Psoas muscle (tissue), 8 donors: ENCODE data around the gene MS4A18. TPM values are rescaled to one million over a fixed set of nuclear protein-coding genes. Genes with fewer than 3 reads are reported as not detected.

Experiments used
- ATAC-seq, 4 donors: fragments of 200-7000 bp; cut with Tn5 transposase; one replicate each; pipeline ENCODE4 v1.9.1; 2020; ENCODE audit warnings: moderate library complexity in 3 of 4, mild to moderate bottlenecking in 2 of 4
- DNase-seq, 2 donors: peaks; one replicate each; pipeline ENCODE4 v3.0.0-alpha.2; 2020
- H3K27ac ChIP-seq: fragments of 200-600 bp; one replicate; pipeline ENCODE4 v1.8.0; 2022
- H3K27me3 ChIP-seq, 3 donors: fragments of 200-600 bp in 1 of 3; one replicate each; pipeline versions ENCODE4 v1.6.1 to v1.8.0; 2013 to 2022; ENCODE audit warnings: low read length in 2 of 3, mild to moderate bottlenecking in 2 of 3, moderate library complexity in 1 of 3; ENCODE audit not compliant: insufficient read depth in 3 of 3
- H3K36me3 ChIP-seq, 2 donors: fragments of 200-600 bp in 1 of 2; one replicate each; pipeline versions ENCODE4 v1.6.1 to v1.8.0; 2013 to 2022; ENCODE audit warnings: low read depth in 1 of 2, mild to moderate bottlenecking in 1 of 2, moderate library complexity in 1 of 2; ENCODE audit not compliant: insufficient read depth in 1 of 2
- H3K4me1 ChIP-seq: fragments of 200-600 bp; one replicate; pipeline ENCODE4 v1.8.0; 2022
- H3K4me3 ChIP-seq: fragments of 200-600 bp; one replicate; pipeline ENCODE4 v1.8.0; 2022; ENCODE audit warnings: mild to moderate bottlenecking
- H3K9me3 ChIP-seq: fragments of 200-600 bp; one replicate; pipeline ENCODE4 v1.8.0; 2022
- WGBS, 3 donors: extraction: QIAGEN DNeasy Blood & Tissue Kit; methylation state at CpG; one replicate each; pipeline versions ENCODE4 v1.1.6 to v1.1.7; 2013; 5-methylcytosine and 5-hydroxymethylcytosine counted together
- intact Hi-C, 2 donors: fragments of 100-400 bp; cut with DNase I; formaldehyde crosslinking; loops; one replicate each; pipeline versions ENCODE4 v1.11.0 to v1.14.2; 2022
- polyA plus RNA-seq, 3 donors: library from polyadenylated mRNA; stranded (reverse); fragments of 200-250 nt; gene quantifications; one replicate each; pipeline ENCODE4 v1.2.3, GENCODE V29; 2013
- total RNA-seq, 4 donors: library from RNA; stranded (reverse); fragmentation: NEBNext Ultra II Directional in 2 of 4; extraction: Animal tissue kit (Norgen Biotek cat#: 25700) in 2 of 4; gene quantifications; one replicate each; pipeline versions ENCODE4 v1.2.1 to v1.2.4, GENCODE V29; 2021 to 2023
- TF ChIP-seq, protein P1 (sequence below): fragments of 200-600 bp; IDR thresholded peaks from one replicate; pipeline ENCODE4 v1.8.0; 2022; ENCODE audit warnings: antibody characterized with exemption
- donor health status: healthy with polysubstance abuse.
- donor health status: DM: no; HTN: no; CAD: no; lungs with moderate emphysema.
- donor health status: Bipolar disorder and iron deficiency.
- donor health status: healthy.
- donor health status: DM: yes; HTN: yes; CAD: no.
- donor health status: DM: no; HTN: no; CAD: no.
- donor health status: DM: no; HTN: no; CAD: no.
- donor health status: DM: yes; HTN: yes; CAD: no.

The MS4A18 gene
- total and polyA plus RNA-seq, 7 donors: not detected

DNA sequence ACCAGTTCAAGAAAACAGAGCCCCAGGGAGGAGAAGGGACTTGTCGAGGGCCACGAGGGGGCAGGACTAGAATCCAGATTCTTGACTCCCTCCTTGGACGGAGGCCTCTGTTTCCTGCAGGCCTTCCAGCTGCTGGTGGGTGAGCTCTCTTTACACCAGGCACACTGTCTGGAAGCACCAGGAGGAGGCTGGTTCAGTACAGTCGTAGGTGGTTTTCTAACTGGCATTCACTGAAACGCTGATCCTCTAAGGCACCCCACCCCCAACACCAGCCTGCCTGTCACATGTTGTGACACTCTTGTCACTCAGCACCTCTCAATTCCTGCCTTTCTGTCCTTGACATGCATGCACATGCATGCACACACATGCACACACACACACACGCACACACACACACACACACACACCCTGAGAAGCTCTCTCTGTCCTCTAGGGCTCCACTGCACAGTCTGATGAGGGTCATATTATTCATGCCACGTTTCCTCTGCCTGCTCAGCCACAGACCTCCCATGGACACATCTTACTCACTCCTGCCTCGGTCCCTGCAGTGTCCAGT lies 61.4 kb downstream of the MS4A18 start:
- no peak for DNase-seq
- Histone ChIP-seq H3K36me3 (no peaks in the 10 kb centered on the region), H3K4me3 (no peak overlapping the region), H3K4me1 (peaks cover 5% of the 10 kb centered on the region), H3K27ac (no peak overlapping the region), H3K9me3 (no peaks in the 10 kb centered on the region), H3K27me3 (no peaks in the 10 kb centered on the region)
- 53 to 62% (median 56%) methylated on average over 8 of the region's 8 CpGs for WGBS, 3 donors
- intact Hi-C loops: no loop called here
- TF ChIP-seq, protein P1, sequence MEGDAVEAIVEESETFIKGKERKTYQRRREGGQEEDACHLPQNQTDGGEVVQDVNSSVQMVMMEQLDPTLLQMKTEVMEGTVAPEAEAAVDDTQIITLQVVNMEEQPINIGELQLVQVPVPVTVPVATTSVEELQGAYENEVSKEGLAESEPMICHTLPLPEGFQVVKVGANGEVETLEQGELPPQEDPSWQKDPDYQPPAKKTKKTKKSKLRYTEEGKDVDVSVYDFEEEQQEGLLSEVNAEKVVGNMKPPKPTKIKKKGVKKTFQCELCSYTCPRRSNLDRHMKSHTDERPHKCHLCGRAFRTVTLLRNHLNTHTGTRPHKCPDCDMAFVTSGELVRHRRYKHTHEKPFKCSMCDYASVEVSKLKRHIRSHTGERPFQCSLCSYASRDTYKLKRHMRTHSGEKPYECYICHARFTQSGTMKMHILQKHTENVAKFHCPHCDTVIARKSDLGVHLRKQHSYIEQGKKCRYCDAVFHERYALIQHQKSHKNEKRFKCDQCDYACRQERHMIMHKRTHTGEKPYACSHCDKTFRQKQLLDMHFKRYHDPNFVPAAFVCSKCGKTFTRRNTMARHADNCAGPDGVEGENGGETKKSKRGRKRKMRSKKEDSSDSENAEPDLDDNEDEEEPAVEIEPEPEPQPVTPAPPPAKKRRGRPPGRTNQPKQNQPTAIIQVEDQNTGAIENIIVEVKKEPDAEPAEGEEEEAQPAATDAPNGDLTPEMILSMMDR: no peak
- ATAC-seq: no peak

DNA sequence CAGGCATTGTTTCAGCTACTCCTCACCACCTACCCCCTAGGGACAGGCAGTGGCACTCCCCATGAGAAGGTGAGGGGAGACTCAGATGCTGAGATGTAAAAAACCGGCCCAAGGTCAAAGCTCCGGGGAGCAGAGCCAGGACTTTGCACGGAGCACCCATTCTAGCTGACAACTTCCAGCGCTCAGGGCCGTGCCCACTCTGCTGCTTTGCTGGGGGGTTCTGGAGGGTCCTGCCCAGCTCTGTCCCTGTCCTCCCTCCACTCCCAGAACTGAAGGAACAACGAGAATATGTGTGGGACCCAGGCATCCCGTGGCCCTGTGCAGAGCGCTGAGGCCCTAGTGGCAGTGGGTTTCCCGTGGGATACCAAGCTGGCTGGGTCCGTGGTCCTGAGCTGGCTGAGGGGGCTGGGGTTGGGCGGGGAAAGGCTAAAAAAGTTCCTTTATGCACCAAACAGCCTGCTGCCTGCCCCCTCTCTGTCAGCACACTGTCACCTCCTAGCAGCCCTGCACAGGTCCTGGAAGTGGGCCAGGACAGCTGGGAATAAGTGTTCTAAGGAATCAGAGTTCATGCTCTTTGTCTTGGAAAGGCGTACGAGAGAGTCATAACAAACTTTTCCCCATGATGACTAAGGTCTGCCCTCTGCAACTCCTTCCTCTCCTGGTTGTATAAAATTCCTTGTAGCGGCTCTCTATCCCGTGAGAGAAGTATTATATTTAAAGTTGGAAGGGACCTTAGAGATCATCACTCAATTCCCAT lies 62.5 kb downstream of the MS4A18 start:
- no peaks in the 10 kb centered on the region for H3K9me3 ChIP-seq
- 30 to 43% (median 34%) methylated on average over 15 of the region's 15 CpGs for WGBS, 3 donors
- ATAC-seq (peak; percentile 77 to 80 (median 80)), DNase-seq (peak; percentile 74 to 86)
- no peak overlapping the region for H3K27ac ChIP-seq
- peaks cover 5% of the 10 kb centered on the region for H3K4me1 ChIP-seq
- H3K36me3 ChIP-seq: no peaks in the 10 kb centered on the region
- no peak overlapping the region for H3K4me3 ChIP-seq
- TF ChIP-seq, protein P1: no peak
- intact Hi-C loops: no loop called here
- no peaks in the 10 kb centered on the region for H3K27me3 ChIP-seq

DNA sequence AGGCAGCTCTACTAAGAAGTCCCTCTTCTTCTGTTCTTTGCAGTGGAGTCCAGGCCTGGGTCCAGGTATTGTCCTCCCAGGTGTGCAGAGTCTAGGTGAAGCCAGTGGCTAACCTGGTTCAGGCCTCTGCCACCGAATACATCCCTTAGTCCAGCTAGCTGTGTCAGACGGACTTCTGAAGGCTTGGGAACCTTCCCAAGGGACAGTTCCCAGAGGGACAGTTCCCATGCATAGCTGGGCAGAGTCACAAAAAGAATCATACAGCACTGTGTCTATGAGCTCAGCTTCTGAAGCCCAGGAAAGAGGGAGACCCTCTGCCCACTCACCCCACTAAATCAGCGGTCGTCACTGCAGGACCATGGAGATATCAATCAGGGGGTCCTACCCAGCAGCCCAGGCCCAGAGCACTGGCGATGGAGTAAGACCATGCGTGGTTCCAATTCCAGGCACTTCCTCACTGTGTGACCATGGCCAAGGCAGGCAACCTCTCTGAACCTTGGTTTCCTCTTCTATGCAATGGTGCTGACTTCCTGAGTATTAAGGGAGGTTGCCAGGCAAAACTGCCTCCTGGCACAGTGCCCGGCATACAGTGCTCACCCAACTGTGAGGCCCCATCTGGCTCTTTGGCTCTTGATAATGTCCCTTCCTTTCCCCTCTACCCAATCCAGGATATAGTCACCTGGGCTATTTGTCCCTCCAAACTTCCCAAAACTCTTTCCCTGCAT lies 64.0 kb downstream of the MS4A18 start:
- peak in 1 of 2 donors; percentile 46 for DNase-seq
- TF ChIP-seq, protein P1: no peak
- Histone ChIP-seq H3K27me3 (no peaks in the 10 kb centered on the region), H3K9me3 (no peaks in the 10 kb centered on the region), H3K4me3 (no peak overlapping the region), H3K36me3 (no peaks in the 10 kb centered on the region), H3K4me1 (peaks cover 5% of the 10 kb centered on the region), H3K27ac (no peak overlapping the region)
- intact Hi-C loops: no loop called here
- no peak for ATAC-seq
- WGBS, 3 donors: 70 to 85% (median 82%) methylated on average over 7 of the region's 7 CpGs

DNA sequence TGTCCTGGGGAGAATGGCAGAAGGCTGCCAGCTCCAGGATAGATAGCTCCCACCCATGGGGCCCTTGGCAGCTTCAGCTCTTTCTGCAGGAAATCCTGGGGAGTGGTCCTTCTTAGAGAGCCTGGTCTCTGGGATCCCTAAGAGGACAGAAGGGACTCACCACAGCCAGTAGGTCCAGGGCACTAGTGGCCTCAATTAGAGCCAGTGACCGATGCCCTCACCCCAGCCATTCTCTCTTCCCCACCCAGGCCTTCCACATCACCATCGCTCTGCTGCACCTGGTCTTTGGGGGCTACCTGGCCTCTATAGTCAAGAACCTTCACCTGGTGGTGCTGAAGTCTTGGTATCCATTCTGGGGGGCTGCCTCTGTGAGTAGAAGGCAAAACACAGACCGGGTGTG lies 66.2 kb downstream of the MS4A18 start:
- Histone ChIP-seq H3K27ac (no peak overlapping the region), H3K9me3 (no peaks in the 10 kb centered on the region), H3K4me1 (peaks cover 5% of the 10 kb centered on the region), H3K36me3 (no peaks in the 10 kb centered on the region), H3K27me3 (no peaks in the 10 kb centered on the region), H3K4me3 (no peak overlapping the region)
- TF ChIP-seq, protein P1: no peak
- 90 to 93% (median 92%) methylated on average over 3 of the region's 3 CpGs for WGBS, 3 donors
- intact Hi-C loops: no loop called here
- ATAC-seq (no peak), DNase-seq (no peak)
